ENCODE results near the gene ZBTB7B. TPM values are rescaled to one million over a fixed set of nuclear protein-coding genes. Genes with fewer than 3 reads are reported as not detected.
A peak's percentile ranks its signal among the peaks of the same experiment; 100 is the strongest.

ZBTB7B gene
- total RNA-seq, 2 experiments from 2014 or later: 22.8 to 25.1 TPM

DNA sequence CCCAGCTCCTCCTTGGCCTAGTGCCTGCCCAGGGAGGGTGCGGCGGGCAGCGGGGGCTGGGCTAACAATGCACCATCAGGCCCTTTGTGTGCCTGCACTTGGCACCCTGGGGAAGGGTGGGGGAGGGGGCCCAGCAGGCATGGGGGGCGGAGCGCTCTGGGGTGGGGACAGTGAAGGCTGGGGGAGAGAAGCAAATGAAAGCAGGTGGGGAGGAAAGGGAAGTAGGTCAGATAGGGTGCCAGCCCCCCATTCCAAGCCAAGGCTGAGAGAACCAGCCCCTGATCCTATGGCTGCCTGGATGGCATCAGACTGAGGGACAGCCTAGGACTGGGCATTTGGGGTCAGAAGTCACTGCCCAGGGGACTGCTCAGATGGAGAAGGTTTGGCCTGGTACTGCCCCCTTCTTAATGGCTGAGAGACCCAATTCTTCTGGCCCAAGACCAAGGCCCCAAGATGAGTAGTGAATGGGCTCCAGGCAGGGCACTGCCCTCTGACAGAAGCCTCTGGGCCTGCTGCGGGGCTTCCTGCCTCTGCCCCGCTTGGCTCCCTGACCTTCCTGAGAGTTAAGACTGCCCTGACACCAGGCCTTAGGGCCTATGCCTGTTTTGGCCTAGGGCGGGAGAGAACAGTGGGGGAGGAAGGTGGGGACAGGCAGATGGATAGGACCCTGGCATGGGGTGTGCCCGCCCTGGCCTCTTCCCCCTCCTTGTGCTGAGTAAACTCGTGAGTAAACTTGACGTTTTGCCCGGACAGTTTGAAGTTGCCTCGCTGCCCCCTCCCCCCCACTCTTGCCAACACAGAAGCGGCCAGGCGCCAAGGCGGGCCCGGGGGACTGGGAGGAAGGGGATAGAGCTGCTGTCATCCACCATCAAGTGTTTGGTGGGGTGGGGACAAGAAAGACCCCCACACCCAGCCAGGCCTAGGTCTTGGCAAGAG lies 2.7 kb downstream of the ZBTB7B start:
- DNase-seq: peak in 4 of 14 experiments; percentile 52 to 71 (median 56)
- peaks cover 3% of the 10 kb centered on the region for H3K36me3 ChIP-seq (ENCODE audit: insufficient read depth, low read length)
- POLR2A ChIA-PET: interaction anchor here (1.6 to 10.2 kb wide), 5 partner anchors 7 to 68 kb away, joined by 9 to 189 read pairs (median 28); partner anchors contain the start of genes FLAD1, PBXIP1 and PMVK
- Mint-ChIP-seq H3K4me3 (peak overlapping the region; percentile 99), H3K27me3 (no peaks in the 10 kb centered on the region), H3K27ac (peak overlapping the region; percentile 80), H3K4me1 (ENCODE audit: low read depth) (peaks cover 62% of the 10 kb centered on the region), H3K9me3 (no peaks in the 10 kb centered on the region), H3K36me3 (ENCODE audit: low read depth) (peaks cover 29% of the 10 kb centered on the region)
- no peaks in the 10 kb centered on the region for H3K27me3 ChIP-seq (ENCODE audit: control insufficient read depth in 1 of 2, insufficient read depth in 2 of 2, low read length in 2 of 2)
- peak overlapping the region; percentile 73 for H3K4me3 ChIP-seq (ENCODE audit: low read length)
- TF ChIP-seq, protein P1, sequence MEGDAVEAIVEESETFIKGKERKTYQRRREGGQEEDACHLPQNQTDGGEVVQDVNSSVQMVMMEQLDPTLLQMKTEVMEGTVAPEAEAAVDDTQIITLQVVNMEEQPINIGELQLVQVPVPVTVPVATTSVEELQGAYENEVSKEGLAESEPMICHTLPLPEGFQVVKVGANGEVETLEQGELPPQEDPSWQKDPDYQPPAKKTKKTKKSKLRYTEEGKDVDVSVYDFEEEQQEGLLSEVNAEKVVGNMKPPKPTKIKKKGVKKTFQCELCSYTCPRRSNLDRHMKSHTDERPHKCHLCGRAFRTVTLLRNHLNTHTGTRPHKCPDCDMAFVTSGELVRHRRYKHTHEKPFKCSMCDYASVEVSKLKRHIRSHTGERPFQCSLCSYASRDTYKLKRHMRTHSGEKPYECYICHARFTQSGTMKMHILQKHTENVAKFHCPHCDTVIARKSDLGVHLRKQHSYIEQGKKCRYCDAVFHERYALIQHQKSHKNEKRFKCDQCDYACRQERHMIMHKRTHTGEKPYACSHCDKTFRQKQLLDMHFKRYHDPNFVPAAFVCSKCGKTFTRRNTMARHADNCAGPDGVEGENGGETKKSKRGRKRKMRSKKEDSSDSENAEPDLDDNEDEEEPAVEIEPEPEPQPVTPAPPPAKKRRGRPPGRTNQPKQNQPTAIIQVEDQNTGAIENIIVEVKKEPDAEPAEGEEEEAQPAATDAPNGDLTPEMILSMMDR (IDR thresholded peaks at IDR 0.05): no peak
- H3K4me1 ChIP-seq (ENCODE audit: insufficient read depth, low read length): peaks cover 81% of the 10 kb centered on the region
- no peaks in the 10 kb centered on the region for H3K9me3 ChIP-seq (ENCODE audit: control insufficient read depth in 1 of 2, insufficient read depth in 1 of 2, low read length in 2 of 2)
- CTCF ChIA-PET: interaction anchor here (0.9 to 13.2 kb wide), 4 partner anchors 12 to 61 kb away, joined by 3 to 159 read pairs (median 17); partner anchors contain the start of gene PYGO2
- intact Hi-C loops (cut with DNase I, micrococcal nuclease): no loop called here
- ATAC-seq (ENCODE audit: poor library complexity): no peak
- peak overlapping the region; percentile 66 to 77 for H3K27ac ChIP-seq (ENCODE audit: low read depth in 1 of 2, low read length in 2 of 2)

DNA sequence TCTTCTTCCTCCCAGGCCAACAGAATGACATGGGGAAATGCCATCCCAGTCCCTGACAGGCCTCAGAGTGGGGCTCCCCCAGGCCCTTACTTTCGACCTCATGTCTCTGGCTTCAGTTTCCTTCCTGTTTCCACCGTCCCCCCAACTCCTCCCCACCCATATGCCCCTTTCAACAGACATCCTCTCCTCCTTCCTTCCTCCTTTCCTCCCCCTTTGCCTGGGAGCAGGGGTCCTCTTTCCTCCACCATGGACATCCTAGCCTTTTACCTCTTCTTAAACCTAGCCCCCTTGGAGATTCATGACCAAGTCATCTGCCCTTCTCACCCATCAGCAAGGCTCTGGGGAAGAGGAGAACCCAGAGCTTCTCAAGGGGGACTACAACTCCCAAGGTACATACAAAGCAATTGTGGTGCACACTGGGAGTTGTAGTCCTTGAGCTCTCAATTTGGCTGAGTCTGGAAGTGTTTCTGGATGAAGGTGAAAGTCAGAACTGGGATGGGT lies 4.0 kb downstream of the ZBTB7B start:
- Histone ChIP-seq H3K27me3 (ENCODE audit: control insufficient read depth in 1 of 2, insufficient read depth in 2 of 2, low read length in 2 of 2) (no peaks in the 10 kb centered on the region), H3K27ac (ENCODE audit: low read depth in 1 of 2, low read length in 2 of 2) (peak overlapping the region; percentile 66 to 77), H3K4me3 (ENCODE audit: low read length) (peak overlapping the region; percentile 3), H3K4me1 (ENCODE audit: insufficient read depth, low read length) (peaks cover 82% of the 10 kb centered on the region), H3K9me3 (ENCODE audit: control insufficient read depth in 1 of 2, insufficient read depth in 1 of 2, low read length in 2 of 2) (no peaks in the 10 kb centered on the region), H3K36me3 (ENCODE audit: insufficient read depth, low read length) (peaks cover 11% of the 10 kb centered on the region)
- H3K9me3 Mint-ChIP-seq: no peaks in the 10 kb centered on the region
- CTCF ChIA-PET: interaction anchor here (0.8 to 4.0 kb wide), 4 partner anchors 10 to 63 kb away, joined by 3 to 31 read pairs (median 3); partner anchors contain the start of gene PYGO2
- H3K27ac Mint-ChIP-seq: peak overlapping the region; percentile 80
- H3K27me3 Mint-ChIP-seq: no peaks in the 10 kb centered on the region
- peak overlapping the region; percentile 91 for H3K4me3 Mint-ChIP-seq
- POLR2A ChIA-PET: interaction anchor here (1.0 to 3.1 kb wide), 7 partner anchors 10 to 69 kb away, joined by 3 to 29 read pairs (median 9); partner anchors contain the start of genes FLAD1, PBXIP1, PMVK and PYGO2
- TF ChIP-seq, protein P1 (IDR thresholded peaks at IDR 0.05): no peak
- peaks cover 70% of the 10 kb centered on the region for H3K4me1 Mint-ChIP-seq (ENCODE audit: low read depth)
- ATAC-seq (ENCODE audit: poor library complexity) (peak; percentile 37), DNase-seq (peak in 4 of 14 experiments; percentile 50 to 78 (median 71))
- peaks cover 30% of the 10 kb centered on the region for H3K36me3 Mint-ChIP-seq (ENCODE audit: low read depth)
- intact Hi-C loops (cut with DNase I, micrococcal nuclease): no loop called here

DNA sequence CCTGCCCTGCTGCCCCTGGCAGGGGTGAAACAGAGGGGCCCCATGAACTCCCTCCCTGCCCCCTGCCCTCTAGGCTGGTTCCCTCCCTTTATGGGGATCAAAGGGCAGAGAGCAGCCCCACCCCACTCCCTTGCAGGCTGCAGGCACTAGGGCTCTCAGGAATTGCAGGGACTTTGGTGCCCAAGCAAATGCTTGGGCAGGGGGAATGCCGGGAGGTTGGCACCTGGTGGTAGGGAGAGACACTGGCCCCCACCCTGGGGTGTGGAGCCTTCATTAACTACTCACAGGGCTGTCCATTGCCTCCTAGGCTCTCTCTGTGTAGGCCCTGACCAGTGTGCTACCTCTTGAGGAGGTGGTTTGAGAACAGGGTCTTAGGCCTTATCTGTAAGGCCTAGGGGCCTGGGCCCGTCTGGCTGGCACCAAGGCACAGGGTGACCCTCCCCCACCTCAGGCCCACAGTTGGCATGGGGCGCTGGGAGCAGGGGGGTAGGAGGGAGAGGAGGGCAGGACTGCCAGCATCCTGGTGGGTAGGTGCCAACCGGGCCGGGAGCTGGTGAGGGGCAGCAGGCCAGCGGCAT lies 4.7 kb downstream of the ZBTB7B start:
- intact Hi-C loops (cut with DNase I, micrococcal nuclease): no loop called here
- Mint-ChIP-seq H3K36me3 (ENCODE audit: low read depth) (peaks cover 25% of the 10 kb centered on the region), H3K27ac (peak overlapping the region; percentile 80), H3K9me3 (no peaks in the 10 kb centered on the region), H3K4me3 (peak overlapping the region; percentile 91), H3K4me1 (ENCODE audit: low read depth) (peaks cover 76% of the 10 kb centered on the region), H3K27me3 (no peaks in the 10 kb centered on the region)
- ChIA-PET POLR2A (interaction anchor here (1.0 to 10.7 kb wide), 11 partner anchors 7 to 70 kb away, joined by 3 to 189 read pairs (median 7); partner anchors contain the start of genes ADAM15, CKS1B, FLAD1 and PBXIP1), CTCF (interaction anchor here (1.3 to 4.0 kb wide), 4 partner anchors 9 to 46 kb away, joined by 3 to 31 read pairs (median 8); partner anchors contain the start of gene PYGO2)
- peak overlapping the region; percentile 89 for H3K4me3 ChIP-seq (ENCODE audit: low read length)
- H3K27ac ChIP-seq (ENCODE audit: low read depth in 1 of 2, low read length in 2 of 2): peak overlapping the region; percentile 87 to 88
- peaks cover 86% of the 10 kb centered on the region for H3K4me1 ChIP-seq (ENCODE audit: insufficient read depth, low read length)
- H3K9me3 ChIP-seq (ENCODE audit: control insufficient read depth in 1 of 2, insufficient read depth in 1 of 2, low read length in 2 of 2): no peaks in the 10 kb centered on the region
- DNase-seq (no peak), ATAC-seq (ENCODE audit: poor library complexity) (peak; percentile 1)
- H3K36me3 ChIP-seq (ENCODE audit: insufficient read depth, low read length): peaks cover 15% of the 10 kb centered on the region
- H3K27me3 ChIP-seq (ENCODE audit: control insufficient read depth in 1 of 2, insufficient read depth in 2 of 2, low read length in 2 of 2): no peaks in the 10 kb centered on the region
- TF ChIP-seq, protein P1 (IDR thresholded peaks at IDR 0.05): no peak

Data from CD4-positive, alpha-beta T cell (primary cell).